Lower leg skin (tissue), 3 donors: ENCODE measurements around the gene TM2D3.

Experiments
- CTCF ChIP-seq, 3 donors: fragments of 450-650 bp; IDR thresholded peaks; one replicate each; pipeline ENCODE4 v1.5.1; 2016; ENCODE audit warnings: antibody characterized with exemption in 3 of 3, mild to moderate bottlenecking in 3 of 3, moderate library complexity in 2 of 3
- POLR2A ChIP-seq, 2 donors: fragments of 450-650 bp; IDR thresholded peaks; one replicate each; pipeline ENCODE4 v1.6.1; 2016 to 2017; ENCODE audit warnings: antibody characterized with exemption in 2 of 2, mild to moderate bottlenecking in 1 of 2, moderate library complexity in 1 of 2

- TF ChIP-seq CTCF (IDR thresholded peaks at IDR 0.05) (no peak), POLR2A (IDR thresholded peaks at IDR 0.05) (no peak)
These were observed 14.7 kb downstream of the TM2D3 start for GRCh38 chr15:101637516-101637915.
